ENCODE data around the gene S100B.

DNA sequence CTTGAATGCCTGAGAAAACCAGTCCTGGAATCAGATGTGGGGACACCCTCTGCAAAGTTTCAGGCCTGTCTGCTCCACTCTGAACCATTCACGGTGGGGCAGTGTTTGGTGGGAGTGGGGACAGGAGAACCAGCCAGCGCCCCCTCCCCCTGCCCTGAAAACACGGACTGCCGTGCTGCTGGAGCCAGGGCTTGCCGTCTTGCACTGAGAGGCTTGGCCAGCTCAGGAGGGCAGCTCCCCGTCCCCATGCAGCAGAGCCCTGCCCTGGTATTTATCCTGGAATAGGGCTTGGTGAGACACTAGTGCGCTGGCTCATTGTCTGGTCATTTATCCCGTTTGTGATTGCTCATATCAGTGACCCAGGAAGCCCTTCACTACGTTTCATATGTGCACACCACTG, 3.9 kb downstream of the S100B start:
- TF ChIP-seq GABPA (IDR thresholded peaks at IDR 0.05; ENCODE audit: borderline replicate concordance, insufficient read depth, low read length) (no peak), RBBP5 (IDR thresholded peaks at IDR 0.05; ENCODE audit: borderline replicate concordance, low read depth, low read length) (no peak), EZH2 (IDR thresholded peaks at IDR 0.05; ENCODE audit: low read depth, low read length, severe bottlenecking) (no peak), EP300 (IDR thresholded peaks at IDR 0.05; ENCODE audit: borderline replicate concordance in 1 of 2, low read depth in 2 of 2, low read length in 2 of 2) (no peak), POLR2A (IDR thresholded peaks at IDR 0.05; ENCODE audit: control extremely low read depth in 1 of 2, low read depth in 2 of 2, low read length in 2 of 2) (no peak), POU5F1 (IDR thresholded peaks at IDR 0.05; ENCODE audit: low read depth, low read length) (no peak), YY1 (IDR thresholded peaks at IDR 0.05; ENCODE audit: low read depth, low read length) (no peak)
- TF ChIP-seq, protein P1, sequence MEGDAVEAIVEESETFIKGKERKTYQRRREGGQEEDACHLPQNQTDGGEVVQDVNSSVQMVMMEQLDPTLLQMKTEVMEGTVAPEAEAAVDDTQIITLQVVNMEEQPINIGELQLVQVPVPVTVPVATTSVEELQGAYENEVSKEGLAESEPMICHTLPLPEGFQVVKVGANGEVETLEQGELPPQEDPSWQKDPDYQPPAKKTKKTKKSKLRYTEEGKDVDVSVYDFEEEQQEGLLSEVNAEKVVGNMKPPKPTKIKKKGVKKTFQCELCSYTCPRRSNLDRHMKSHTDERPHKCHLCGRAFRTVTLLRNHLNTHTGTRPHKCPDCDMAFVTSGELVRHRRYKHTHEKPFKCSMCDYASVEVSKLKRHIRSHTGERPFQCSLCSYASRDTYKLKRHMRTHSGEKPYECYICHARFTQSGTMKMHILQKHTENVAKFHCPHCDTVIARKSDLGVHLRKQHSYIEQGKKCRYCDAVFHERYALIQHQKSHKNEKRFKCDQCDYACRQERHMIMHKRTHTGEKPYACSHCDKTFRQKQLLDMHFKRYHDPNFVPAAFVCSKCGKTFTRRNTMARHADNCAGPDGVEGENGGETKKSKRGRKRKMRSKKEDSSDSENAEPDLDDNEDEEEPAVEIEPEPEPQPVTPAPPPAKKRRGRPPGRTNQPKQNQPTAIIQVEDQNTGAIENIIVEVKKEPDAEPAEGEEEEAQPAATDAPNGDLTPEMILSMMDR (IDR thresholded peaks at IDR 0.05; ENCODE audit: control extremely low read depth in 1 of 3, insufficient read depth in 1 of 3, low read depth in 1 of 3, low read length in 3 of 3), result no peak
- TF ChIP-seq, protein P2, sequence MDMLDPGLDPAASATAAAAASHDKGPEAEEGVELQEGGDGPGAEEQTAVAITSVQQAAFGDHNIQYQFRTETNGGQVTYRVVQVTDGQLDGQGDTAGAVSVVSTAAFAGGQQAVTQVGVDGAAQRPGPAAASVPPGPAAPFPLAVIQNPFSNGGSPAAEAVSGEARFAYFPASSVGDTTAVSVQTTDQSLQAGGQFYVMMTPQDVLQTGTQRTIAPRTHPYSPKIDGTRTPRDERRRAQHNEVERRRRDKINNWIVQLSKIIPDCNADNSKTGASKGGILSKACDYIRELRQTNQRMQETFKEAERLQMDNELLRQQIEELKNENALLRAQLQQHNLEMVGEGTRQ (IDR thresholded peaks at IDR 0.05; ENCODE audit: low read length), result no peak
- TF ChIP-seq, protein P3, sequence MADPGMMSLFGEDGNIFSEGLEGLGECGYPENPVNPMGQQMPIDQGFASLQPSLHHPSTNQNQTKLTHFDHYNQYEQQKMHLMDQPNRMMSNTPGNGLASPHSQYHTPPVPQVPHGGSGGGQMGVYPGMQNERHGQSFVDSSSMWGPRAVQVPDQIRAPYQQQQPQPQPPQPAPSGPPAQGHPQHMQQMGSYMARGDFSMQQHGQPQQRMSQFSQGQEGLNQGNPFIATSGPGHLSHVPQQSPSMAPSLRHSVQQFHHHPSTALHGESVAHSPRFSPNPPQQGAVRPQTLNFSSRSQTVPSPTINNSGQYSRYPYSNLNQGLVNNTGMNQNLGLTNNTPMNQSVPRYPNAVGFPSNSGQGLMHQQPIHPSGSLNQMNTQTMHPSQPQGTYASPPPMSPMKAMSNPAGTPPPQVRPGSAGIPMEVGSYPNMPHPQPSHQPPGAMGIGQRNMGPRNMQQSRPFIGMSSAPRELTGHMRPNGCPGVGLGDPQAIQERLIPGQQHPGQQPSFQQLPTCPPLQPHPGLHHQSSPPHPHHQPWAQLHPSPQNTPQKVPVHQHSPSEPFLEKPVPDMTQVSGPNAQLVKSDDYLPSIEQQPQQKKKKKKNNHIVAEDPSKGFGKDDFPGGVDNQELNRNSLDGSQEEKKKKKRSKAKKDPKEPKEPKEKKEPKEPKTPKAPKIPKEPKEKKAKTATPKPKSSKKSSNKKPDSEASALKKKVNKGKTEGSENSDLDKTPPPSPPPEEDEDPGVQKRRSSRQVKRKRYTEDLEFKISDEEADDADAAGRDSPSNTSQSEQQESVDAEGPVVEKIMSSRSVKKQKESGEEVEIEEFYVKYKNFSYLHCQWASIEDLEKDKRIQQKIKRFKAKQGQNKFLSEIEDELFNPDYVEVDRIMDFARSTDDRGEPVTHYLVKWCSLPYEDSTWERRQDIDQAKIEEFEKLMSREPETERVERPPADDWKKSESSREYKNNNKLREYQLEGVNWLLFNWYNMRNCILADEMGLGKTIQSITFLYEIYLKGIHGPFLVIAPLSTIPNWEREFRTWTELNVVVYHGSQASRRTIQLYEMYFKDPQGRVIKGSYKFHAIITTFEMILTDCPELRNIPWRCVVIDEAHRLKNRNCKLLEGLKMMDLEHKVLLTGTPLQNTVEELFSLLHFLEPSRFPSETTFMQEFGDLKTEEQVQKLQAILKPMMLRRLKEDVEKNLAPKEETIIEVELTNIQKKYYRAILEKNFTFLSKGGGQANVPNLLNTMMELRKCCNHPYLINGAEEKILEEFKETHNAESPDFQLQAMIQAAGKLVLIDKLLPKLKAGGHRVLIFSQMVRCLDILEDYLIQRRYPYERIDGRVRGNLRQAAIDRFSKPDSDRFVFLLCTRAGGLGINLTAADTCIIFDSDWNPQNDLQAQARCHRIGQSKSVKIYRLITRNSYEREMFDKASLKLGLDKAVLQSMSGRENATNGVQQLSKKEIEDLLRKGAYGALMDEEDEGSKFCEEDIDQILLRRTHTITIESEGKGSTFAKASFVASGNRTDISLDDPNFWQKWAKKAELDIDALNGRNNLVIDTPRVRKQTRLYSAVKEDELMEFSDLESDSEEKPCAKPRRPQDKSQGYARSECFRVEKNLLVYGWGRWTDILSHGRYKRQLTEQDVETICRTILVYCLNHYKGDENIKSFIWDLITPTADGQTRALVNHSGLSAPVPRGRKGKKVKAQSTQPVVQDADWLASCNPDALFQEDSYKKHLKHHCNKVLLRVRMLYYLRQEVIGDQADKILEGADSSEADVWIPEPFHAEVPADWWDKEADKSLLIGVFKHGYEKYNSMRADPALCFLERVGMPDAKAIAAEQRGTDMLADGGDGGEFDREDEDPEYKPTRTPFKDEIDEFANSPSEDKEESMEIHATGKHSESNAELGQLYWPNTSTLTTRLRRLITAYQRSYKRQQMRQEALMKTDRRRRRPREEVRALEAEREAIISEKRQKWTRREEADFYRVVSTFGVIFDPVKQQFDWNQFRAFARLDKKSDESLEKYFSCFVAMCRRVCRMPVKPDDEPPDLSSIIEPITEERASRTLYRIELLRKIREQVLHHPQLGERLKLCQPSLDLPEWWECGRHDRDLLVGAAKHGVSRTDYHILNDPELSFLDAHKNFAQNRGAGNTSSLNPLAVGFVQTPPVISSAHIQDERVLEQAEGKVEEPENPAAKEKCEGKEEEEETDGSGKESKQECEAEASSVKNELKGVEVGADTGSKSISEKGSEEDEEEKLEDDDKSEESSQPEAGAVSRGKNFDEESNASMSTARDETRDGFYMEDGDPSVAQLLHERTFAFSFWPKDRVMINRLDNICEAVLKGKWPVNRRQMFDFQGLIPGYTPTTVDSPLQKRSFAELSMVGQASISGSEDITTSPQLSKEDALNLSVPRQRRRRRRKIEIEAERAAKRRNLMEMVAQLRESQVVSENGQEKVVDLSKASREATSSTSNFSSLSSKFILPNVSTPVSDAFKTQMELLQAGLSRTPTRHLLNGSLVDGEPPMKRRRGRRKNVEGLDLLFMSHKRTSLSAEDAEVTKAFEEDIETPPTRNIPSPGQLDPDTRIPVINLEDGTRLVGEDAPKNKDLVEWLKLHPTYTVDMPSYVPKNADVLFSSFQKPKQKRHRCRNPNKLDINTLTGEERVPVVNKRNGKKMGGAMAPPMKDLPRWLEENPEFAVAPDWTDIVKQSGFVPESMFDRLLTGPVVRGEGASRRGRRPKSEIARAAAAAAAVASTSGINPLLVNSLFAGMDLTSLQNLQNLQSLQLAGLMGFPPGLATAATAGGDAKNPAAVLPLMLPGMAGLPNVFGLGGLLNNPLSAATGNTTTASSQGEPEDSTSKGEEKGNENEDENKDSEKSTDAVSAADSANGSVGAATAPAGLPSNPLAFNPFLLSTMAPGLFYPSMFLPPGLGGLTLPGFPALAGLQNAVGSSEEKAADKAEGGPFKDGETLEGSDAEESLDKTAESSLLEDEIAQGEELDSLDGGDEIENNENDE (IDR thresholded peaks at IDR 0.05; ENCODE audit: insufficient replicate concordance, low read length), result no peak

Measured in H1 (cell line).